Measurements from ENCODE around the gene GPC6.

GPC6 gene

DNA sequence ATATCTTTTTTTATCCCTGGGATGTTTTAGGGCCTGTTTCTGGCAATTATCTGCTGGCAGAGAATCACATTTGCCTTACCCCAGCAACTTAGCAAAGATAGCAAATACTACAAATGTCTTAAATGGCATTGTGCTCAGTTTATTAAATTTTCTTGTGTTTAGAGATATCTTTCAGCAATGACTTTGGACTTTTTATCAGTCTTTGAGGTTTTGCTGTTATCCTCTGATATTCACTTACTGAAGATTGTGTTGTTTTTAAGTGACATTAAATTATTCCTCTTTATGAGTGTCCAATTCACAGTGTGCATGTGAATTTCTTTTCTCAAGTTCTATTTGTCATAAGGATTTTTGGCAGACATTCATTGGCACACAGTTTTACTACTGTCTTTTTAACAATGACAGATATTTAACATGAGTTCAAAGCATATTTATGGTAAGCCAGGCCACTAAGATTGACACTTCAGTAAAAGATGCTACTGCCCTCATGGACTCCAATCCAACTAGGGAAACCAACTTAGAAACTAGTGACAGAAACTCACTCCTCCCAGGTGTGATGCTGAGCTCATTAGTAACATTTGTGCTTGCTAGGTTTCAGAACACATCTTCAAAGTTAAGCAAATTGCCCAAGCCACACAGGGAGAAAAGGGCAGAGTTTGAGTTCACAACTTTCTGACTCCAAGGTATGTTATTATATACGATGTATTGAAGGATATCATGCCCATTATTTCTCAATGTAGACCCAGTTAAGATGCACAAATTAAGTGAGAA, 481.9 kb downstream of the GPC6 start:
- DNase-seq = no peak

DNA sequence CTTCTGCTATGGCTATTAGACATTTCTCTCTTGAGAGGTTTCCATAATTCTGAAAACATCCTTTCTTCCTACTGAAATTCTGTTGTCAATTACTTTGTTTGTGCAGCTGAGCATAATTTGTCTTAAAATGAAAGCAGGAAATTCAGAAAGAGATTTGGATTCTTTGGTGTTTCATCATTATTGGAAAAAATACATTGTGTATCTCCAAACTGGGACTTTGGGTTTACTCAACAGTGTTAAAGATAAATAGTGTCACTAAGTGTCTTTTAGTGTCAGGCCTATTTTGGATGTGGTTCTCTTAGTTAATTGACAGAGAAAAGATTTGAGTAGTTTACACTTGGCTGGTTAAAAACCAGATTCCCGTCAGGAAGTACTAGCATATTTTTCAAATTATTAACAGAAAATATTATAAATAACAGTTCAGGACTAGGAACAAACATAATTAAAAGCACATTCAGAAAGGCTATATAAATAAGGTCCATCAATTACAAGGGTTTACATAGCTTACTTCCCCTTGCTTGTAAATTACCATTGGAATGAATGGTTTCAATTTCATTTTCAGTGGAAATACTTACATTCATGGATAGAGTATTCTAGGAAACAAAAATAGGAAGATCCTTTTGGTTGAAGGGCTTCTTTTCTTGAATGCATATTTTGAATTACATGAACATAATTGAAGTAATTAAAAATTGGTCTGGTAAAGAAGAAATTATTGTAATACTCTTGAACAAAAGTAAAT, 483.1 kb downstream of the GPC6 start:
- no peak for DNase-seq

DNA sequence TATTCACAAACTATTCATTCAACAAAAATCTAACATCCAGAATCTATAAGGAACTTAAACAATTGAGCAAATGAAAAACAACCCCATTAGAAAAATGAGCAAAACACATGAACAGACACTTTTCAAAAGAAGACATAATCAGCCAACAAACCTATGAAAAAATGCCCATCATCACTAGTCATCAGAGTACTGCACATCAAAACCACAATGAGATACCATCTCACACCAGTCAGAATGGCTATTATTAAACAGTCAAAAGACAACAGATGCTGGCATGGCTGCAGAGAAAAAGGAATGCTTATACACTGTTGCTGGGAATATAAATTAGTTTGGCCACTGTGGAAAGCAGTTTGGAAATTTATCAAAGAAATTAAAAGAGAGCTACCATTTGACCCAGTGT, 487.6 kb downstream of the GPC6 start:
- DNase-seq = no peak

DNA sequence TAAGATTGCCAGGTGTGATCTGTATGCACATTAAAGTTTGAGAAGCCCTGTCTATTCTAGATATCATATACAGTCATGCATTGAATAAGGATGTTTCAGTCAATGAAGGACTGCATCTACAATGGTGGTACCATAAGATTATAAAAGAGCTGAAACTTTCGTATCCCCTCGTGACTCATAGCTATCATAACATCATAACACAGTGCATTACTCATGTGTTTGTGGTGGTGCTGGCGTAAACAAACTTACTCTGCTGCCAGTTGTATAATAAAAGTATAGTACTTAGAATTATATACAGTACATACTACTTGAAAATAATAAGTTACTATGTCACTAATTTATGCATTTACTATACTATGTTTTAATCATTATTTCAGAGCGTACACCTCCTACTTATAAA, 489.3 kb downstream of the GPC6 start:
- DNase-seq = no peak

DNA sequence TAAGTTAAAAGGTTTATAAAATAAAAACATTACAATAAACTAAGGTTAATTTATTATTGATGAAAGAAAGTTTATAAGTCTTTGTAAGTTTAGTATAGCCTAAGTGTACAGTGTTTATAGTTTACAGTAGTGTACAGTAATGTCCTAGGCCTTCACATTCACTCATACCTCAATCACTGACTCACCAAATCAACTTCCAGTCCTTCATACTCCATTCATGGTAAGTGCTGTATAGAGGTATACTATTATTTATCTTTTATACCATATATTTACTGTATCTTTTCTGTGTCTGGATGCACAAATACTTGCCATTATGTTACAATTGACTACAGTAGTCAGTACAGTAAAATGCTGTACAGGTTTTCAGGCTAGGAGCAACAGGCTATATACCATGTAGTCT, 490.0 kb downstream of the GPC6 start:
- DNase-seq = no peak

DNA sequence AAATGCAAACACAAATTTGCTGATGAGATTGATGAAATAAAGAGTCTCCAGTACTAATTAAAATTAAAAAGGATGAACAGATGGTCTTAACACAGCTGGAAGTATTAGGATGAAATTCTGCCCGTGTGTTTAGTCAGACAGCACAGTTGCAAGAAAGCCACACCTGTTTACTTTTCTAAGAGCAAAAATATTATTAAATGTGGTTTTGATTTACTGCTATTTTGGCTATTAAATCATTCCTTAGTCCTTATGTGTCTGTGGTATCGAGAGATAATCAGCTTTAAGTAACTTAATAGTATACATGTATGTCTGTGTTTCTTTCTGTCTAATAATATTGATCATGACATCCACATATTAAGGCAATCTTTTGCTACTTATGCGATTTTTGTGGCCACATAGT, 494.9 kb downstream of the GPC6 start:
- no peak for DNase-seq

DNA sequence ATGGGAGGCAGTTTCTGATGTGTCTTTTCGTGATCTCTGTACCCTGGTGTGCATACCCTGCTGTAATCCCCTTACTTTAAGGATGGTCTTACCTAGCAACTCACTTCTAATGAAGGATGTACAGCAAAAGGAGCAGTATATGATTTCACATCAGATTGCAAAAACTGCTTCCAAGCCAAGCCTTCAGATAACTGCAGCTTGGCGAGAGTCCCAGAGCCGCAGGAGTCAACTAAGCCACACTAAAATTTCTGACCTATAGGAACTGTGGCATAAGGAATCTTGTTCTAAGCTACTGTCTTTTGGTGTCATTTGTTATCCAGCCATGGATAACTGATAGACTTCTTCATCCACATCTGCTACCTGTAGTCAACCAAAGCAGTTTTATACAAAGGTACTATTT, 496.7 kb downstream of the GPC6 start:
- DNase-seq = no peak

DNA sequence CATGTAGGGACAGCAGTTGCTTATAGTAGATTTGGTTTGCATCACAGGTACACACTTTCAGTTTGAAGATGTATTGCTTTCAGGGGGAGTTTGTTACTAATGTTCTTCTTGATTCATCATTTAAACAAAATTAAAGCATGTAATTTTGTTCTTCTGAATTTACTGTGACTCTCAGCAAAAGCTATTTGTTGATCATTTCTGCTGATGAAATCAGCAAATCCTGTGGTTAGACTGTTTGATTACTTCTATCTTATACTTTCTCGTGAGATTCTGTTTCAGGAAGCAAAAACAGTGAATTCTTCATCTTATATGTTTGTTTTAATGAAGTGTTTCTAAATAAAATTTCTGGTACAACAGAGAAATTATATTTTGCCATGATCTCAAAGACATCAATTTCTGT, 497.6 kb downstream of the GPC6 start:
- DNase-seq = no peak

DNA sequence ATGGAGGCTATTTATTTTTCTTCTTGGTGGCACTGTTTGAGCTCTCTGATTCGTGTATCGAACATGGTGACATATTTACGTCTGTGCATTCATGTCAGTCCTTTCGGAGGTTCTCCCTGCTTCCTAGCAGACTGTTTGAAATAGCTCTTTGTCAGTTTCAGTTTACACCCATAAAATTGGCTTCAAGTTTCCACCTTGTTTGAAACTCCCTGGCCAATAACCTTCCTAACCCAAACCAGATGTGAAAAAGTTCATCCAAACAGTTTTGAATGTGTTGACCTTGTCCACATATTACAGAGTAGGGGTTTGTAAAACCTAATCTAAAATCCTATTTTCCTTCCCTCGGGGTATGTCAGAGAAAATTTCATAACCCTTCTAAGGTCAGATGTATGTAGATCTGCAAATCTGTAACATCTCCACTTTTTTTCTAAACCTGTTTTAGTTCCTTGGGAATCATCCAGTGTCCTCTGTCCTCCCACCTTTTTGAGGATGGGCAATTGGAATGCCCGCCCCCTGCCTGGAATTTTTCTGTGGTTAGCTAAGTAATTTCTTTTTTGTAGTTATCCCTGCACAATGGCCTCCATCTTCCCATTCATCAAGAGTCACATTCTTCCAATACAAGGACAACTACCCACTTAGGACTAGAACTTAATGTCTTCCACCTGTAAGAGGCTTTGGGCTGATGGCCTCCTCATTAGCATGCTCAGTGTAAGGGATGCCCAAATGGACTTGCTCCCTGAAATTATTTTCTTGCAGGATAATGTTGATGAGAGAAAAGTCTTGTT, 499.8 kb downstream of the GPC6 start:
- no peak for DNase-seq

DNA sequence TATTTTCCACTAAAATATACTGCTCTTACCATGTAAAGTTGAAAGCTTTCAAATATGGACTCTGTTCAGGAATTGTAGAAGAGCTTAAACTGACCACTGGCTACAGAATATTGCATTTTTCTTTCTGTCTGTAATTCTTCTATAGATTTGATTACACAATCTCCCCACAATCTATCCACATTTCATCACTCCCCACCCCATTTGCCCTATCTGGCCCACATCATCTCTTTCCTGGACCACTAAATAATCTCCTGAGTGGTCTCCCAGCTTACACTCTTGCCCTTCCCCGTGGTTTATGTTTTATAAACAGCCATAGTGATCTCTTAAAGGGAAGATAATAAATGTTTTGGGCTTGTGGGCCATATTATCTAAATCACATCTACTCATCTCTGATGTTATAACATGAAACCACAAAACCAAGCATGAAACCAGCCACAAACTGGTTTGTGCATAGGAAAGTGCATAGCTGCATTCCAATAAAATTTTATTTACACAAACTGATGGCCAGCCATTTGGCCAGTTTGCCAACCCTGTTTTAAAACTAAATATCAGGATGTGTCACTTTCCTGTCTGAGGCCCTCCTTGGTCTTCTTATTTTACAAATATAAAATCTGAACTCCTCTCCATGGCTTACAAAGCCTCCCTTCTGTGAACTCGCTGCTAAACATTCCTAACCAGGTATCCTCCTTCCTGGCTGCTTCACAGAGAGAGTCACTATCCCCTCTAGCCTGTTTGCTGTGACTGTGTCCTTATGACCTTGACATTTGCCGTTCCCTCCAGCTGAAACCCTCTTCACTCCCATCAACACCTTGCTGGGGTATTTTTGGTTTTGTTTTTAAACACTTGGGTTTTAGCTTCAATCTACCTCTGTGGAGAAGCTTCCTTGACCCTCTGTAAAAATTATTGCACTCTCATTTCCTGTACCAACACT, 500.9 kb downstream of the GPC6 start:
- DNase-seq = no peak

DNA sequence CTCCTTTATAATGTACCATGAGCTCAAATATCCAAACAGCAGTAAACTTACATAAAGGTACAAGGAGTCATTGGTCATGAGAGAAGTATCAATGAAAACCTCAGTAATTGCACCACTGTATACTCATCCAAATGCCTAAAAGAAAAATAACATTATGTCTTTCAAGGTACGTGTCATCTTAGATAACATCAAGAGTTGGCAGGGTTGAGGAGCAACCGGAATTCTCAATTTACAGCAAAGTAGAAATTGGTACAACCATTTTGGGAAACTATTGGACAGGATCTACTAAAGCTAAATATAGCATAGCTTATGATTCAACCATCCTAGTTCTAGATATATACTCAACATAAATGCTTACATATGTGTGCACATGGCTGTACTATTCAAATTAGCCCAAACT, 502.8 kb downstream of the GPC6 start:
- no peak for DNase-seq

DNA sequence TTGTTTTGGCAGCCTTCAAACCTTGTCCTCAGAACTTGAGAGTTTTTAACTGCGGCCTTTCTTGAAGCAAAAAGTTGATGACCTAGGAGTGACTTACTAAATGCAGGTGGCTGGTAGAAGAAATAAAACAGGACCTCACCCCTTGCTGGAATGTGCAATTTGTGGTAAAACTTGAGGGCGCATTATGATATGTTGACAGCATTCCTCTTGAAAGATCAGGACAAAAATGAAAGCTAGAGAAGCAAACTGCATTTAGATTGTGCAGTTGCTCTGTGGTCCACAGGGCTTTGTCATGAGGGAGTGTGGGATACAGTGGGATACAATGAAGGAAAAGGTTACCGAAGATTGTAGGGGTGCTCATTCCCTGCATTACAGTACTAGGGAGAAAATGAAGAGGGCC, 504.2 kb downstream of the GPC6 start:
- no peak for DNase-seq

DNA sequence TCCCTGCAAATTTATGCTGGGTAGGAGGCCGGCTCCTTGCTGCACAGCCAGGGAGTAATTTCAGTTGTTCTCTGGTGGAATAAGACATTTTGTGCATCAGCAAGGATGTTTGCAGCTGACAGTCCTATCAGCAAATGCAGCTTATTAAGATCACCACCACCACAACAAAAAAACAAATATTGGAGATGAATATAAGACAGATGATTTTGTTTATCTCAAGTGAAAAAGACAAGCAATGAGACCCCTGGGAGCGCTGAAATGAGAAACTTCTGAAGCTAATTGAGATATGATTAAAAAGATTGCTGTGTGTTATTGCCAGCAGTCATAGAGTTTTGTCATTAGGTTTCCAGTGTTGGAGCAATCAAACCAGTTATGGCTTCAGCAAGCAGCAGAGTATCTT, 505.6 kb downstream of the GPC6 start:
- no peak for DNase-seq

DNA sequence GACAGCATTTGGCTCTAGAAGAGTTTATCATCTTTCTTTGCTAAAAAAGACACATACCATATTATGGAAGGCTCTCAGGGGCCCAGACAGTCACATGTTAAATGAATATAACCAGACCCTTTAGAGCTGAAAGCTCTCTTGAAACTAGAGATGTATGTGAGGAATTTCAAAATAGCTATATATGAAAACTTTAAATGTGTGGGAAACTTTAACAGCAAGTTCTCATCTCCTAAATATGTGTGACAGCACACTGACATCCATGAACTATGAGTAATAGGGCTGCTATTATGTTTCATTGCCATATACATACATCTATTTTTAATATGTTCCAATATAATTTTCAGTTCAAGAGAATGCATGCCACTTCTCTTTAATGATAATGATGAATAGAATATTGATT, 509.5 kb downstream of the GPC6 start:
- no peak for DNase-seq

DNA sequence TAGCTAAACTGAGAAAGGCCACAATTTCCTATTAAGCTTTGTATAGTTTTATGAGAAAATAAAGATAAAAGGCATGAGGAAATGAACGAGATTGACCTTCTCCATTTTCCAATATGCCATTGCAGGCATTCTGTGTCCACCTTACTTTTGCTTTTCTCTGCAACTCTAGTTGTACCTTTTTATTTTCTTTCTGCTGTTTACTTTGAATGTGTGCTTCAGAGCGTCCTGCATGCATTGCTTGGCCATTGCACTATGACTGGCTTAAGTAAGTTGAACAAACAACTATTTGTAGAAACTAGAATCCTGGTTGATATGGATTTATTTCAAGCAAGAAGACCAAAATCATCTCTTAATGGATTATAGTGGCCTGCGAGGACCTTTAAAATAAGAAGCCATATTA, 510.3 kb downstream of the GPC6 start:
- DNase-seq = no peak

DNA sequence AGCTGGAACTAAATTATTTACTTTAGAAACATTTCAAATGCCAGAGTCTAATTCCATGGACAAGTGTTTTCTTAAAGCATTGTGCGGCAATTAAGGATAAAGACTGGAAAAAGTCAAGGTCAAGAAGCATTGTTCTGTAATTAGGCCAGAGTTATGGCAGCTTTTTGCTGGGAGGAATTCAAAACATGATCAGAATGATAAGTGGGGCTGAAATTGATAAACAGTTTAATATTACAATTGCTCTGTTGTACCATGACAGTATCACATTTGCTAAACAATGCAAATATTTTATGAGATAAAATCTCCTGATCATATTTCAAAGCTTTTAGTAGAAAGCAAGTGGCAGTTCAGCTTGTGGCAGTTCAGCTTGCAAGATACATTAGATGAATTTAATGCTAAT, 513.7 kb downstream of the GPC6 start:
- DNase-seq = no peak

DNA sequence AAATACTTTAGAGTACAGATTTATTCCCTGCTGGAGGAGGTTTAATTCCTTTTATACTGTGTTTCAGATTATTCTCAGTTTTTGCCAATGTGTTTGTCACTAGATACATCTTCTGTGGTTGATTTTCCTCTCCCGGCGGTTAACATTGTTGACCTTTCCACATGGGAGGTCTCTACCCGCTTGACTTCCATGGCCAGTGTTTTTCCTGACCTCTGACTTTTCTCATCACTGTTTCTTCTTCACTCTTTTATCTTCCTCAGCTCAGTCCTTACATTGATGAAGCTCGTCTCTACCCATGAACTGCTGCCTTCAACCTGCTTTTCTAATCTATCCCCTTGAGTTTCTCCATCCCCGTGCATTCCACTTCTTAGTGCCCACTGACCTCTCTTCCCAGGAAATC, 517.4 kb downstream of the GPC6 start:
- no peak for DNase-seq

DNA sequence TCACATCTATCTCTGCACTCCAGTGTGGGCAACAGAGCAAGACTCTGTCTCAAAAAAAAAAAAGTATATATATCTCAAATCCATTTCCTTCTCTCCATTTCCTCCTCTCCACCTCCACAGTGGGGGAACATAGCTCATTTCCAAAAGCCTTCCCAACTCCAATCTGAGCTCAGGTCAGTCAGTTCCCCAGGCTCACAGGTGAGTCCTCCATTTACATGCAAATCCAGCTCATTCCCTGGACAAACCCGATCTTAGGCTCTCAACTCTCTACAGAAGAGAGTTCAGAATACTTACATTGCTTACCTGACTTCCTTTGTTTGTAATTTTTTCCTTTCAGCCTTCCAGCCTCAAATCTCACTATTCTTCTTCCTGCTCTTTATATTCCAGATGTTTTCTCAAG, 518.3 kb downstream of the GPC6 start:
- DNase-seq = no peak

DNA sequence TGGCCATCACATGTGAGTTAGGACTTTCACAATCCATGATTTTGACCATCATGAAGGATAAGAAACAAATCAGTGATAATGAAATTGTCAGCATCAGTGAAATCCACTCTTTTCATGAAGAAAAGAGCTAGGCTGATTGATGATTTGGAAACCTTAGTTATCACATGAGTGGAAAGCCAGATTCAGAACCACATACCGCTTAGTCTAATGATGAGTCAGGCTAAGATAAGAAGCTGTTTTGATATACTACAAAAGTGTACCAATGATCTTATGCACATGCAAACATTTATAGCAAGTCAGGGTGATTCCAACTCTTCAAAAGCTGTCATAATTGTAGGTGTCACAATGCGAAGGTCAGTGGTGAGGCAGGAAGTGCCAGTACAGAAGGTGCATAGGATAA, 519.3 kb downstream of the GPC6 start:
- DNase-seq = no peak

DNA sequence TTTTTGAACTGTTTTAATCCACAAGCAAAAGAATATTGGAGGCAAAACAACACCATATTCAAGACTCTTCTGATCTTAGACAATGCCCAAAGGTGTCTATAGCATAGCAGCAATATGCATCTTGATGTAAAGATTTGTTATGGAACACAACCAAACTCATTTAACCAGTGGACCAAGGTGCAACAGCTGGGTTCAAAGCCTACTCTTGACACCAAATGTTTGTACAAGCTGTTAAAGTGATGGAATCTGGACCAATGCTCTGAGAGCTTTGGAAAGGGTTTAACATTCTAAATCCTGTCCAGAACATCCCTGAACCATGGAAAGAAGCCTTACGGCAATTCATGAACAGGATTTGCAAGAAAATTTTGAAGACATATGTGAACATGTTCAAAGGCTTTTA, 520.0 kb downstream of the GPC6 start:
- DNase-seq = no peak

DNA sequence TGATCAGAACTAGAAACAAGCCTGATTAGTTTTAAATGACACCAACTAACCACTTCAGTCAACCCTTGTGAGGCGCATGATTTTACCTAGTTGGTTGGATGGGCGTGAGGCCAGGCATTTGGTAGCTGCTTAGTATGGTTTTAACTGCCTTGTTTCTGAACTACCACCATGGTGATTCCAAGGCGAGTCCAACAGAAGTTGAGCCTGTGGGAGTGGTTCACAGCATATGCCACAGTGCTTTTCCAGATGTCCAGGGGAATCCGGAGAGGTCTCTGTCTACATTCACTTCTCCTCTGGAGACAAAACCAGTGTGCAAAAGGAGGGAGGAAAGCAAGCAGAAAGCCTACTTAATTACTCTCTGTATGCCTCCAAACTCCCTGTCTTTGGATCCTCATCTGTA, 524.1 kb downstream of the GPC6 start:
- DNase-seq = no peak

DNA sequence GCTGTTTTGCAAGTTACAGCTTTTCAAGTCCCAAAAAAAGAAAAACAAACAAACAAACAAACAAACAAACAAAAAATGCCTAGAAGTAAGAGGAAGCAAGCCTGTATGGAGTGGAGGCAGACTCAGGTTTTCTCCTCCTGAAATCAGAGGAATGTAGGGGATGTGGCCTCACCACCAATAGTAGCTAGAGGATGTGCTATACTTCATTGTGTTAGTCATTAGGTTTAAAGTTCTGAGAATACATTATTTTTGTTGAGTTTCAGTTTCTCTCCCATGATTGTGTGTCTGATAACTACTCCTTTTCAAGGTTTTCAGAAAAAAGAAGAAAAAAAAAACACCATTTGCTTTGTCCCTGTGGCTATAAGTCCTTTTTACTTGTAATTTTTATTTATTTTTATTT, 524.5 kb downstream of the GPC6 start:
- no peak for DNase-seq

DNA sequence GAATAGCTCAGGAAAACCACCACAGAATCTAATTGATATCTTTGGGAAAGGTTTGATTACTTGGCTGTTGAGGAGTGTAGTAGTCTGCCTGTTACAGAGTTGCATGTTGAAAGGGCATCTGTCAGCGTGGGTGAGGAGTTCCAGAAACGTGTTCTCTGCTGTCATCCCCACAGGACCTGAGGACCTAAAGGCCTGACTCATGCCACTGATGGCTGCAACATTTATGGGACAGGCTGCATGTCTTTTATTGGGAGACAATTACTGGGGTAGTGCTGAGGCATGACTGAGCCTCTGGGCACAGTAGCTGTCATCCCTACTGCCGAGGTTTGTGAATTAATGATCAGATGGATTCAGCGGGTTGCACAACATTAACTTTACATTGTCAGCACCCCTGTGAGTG, 525.9 kb downstream of the GPC6 start:
- DNase-seq = no peak
